HFF-Myc (cell line): ENCODE data around the gene SLC48A1.

Experiments
- DNase-seq: peaks from one replicate; pipeline ENCODE4 v3.0.0-alpha.2; 2011; ENCODE audit warnings: low read depth; ENCODE audit errors: extremely low read depth
- H3K4me3 ChIP-seq: replicated peaks from 2 replicates; pipeline ENCODE4 v1.5.1; 2011; ENCODE audit warnings: low read depth, mild to moderate bottlenecking, control low read depth, low read length
- CTCF ChIP-seq: IDR thresholded peaks from 2 replicates; pipeline ENCODE4 v1.5.1; 2012; ENCODE audit warnings: mild to moderate bottlenecking, low read depth, low read length, control low read depth; ENCODE audit errors: missing control alignments

The SLC48A1 gene

GRCh38 chr12:47737936-47738594, 35.0 kb upstream of the SLC48A1 start:
- DNase-seq = no peak
- no peak for TF ChIP-seq CTCF
- H3K4me3 ChIP-seq = no peak overlapping the region

- no peak overlapping the region for H3K4me3 ChIP-seq
- TF ChIP-seq CTCF = no peak
- no peak for DNase-seq
Measured at GRCh38 chr12:47739297-47739696, 33.7 kb upstream of the SLC48A1 start.

GRCh38 chr12:47739979-47740378, 33.1 kb upstream of the SLC48A1 start:
- H3K4me3 ChIP-seq = no peak overlapping the region
- no peak for TF ChIP-seq CTCF
- no peak for DNase-seq

GRCh38 chr12:47740606-47741339, 32.3 kb upstream of the SLC48A1 start:
- H3K4me3 ChIP-seq = no peak overlapping the region
- DNase-seq = no peak
- TF ChIP-seq CTCF = no peak

GRCh38 chr12:47741340-47741703, 31.7 kb upstream of the SLC48A1 start:
- no peak overlapping the region for H3K4me3 ChIP-seq
- no peak for DNase-seq
- no peak for TF ChIP-seq CTCF

GRCh38 chr12:47742253-47742825, 30.7 kb upstream of the SLC48A1 start:
- TF ChIP-seq CTCF = peak; percentile 98
- DNase-seq = no peak
- no peak overlapping the region for H3K4me3 ChIP-seq
